Mesenchymal stem cell (in vitro differentiated cells and primary cell): Measurements from ENCODE around the gene TANC1.

ENCODE experiments used
- DNase-seq: peaks from one replicate; pipeline ENCODE4 v3.0.0-alpha.2; 2013
- H2AFZ ChIP-seq: one replicate; pipeline ENCODE4 v1.6.1; 2013; ENCODE audit warnings: low read depth, mild to moderate bottlenecking, control low read depth, inconsistent platforms, low read length, moderate library complexity
- H2AK5ac ChIP-seq: 2 replicates; pipeline ENCODE4 v1.6.1; 2013; ENCODE audit warnings: low read length, moderate library complexity, mild to moderate bottlenecking, inconsistent platforms; ENCODE audit not compliant: severe bottlenecking
- H2BK120ac ChIP-seq: one replicate; pipeline ENCODE4 v1.6.1; 2013; ENCODE audit warnings: low read depth, mild to moderate bottlenecking, inconsistent platforms, low read length, moderate library complexity
- H2BK12ac ChIP-seq, 2 experiments: one replicate each; pipeline ENCODE4 v1.6.1; 2013; ENCODE audit warnings: inconsistent platforms in 2 of 2, low read length in 2 of 2, mild to moderate bottlenecking in 2 of 2, moderate library complexity in 2 of 2, control low read depth in 1 of 2
- H2BK15ac ChIP-seq: one replicate; pipeline ENCODE4 v1.6.1; 2013; ENCODE audit warnings: mild to moderate bottlenecking, low read depth, inconsistent platforms; ENCODE audit not compliant: poor library complexity, severe bottlenecking
- H2BK5ac ChIP-seq: 2 replicates; pipeline ENCODE4 v1.6.1; 2013; ENCODE audit warnings: low read depth, mild to moderate bottlenecking, low read length, control low read depth, inconsistent platforms; ENCODE audit not compliant: poor library complexity, severe bottlenecking
- H3K14ac ChIP-seq, 2 experiments: one replicate each; pipeline ENCODE4 v1.6.1; 2013; ENCODE audit warnings: inconsistent platforms in 2 of 2, low read length in 2 of 2, control low read depth in 1 of 2, mild to moderate bottlenecking in 1 of 2, moderate library complexity in 1 of 2
- H3K18ac ChIP-seq, 2 experiments: one replicate each; pipeline ENCODE4 v1.6.1; 2013; ENCODE audit warnings: inconsistent platforms in 2 of 2, low read length in 2 of 2, control low read depth in 1 of 2, low read depth in 1 of 2, mild to moderate bottlenecking in 1 of 2
- H3K23ac ChIP-seq, 2 experiments: one replicate each; pipeline ENCODE4 v1.6.1; 2013; ENCODE audit warnings: inconsistent platforms in 2 of 2, low read length in 2 of 2, mild to moderate bottlenecking in 2 of 2, moderate library complexity in 2 of 2, control low read depth in 1 of 2
- H3K27ac ChIP-seq: 2 replicates; pipeline ENCODE4 v1.5.1; 2013; ENCODE audit warnings: mild to moderate bottlenecking, moderate library complexity, low read length, control low read depth, inconsistent platforms; ENCODE audit not compliant: poor library complexity, severe bottlenecking
- H3K27me3 ChIP-seq, 2 experiments: 2 replicates each; pipeline versions ENCODE4 v1.6.1 to v1.7.0; 2013; ENCODE audit warnings: low read length in 2 of 2, mild to moderate bottlenecking in 2 of 2, moderate library complexity in 2 of 2, control low read depth in 1 of 2, inconsistent platforms in 1 of 2; ENCODE audit not compliant: control insufficient read depth in 1 of 2, insufficient read depth in 1 of 2
- H3K36me3 ChIP-seq, 2 experiments: 2 replicates each; pipeline versions ENCODE4 v1.6.1 to v1.7.0; 2013; ENCODE audit warnings: low read length in 2 of 2, control low read depth in 1 of 2, inconsistent platforms in 1 of 2, low read depth in 1 of 2, mild to moderate bottlenecking in 1 of 2; ENCODE audit not compliant: insufficient read depth in 2 of 2, control insufficient read depth in 1 of 2
- H3K4ac ChIP-seq, 2 experiments: one replicate each; pipeline ENCODE4 v1.6.1; 2013; ENCODE audit warnings: inconsistent platforms in 2 of 2, low read length in 2 of 2, mild to moderate bottlenecking in 2 of 2, moderate library complexity in 2 of 2, control low read depth in 1 of 2, low read depth in 1 of 2
- H3K4me1 ChIP-seq: 2 replicates; pipeline ENCODE4 v1.6.1; 2013; ENCODE audit warnings: low read depth, low read length, control low read depth; ENCODE audit not compliant: control insufficient read depth, insufficient read depth
- H3K4me2 ChIP-seq: 2 replicates; pipeline ENCODE4 v1.6.1; 2013; ENCODE audit warnings: low read length, mild to moderate bottlenecking, inconsistent platforms; ENCODE audit not compliant: poor library complexity, severe bottlenecking
- H3K4me3 ChIP-seq, 2 experiments: 2 replicates each; pipeline versions ENCODE4 v1.5.1 to v1.7.0; 2013; ENCODE audit warnings: low read length in 2 of 2, mild to moderate bottlenecking in 2 of 2, control low read depth in 1 of 2, low read depth in 1 of 2; ENCODE audit not compliant: insufficient read depth in 1 of 2
- H3K79me1 ChIP-seq: replicated peaks from 2 replicates; pipeline ENCODE4 v1.6.1; 2013; ENCODE audit warnings: mild to moderate bottlenecking, control low read depth, low read length, inconsistent platforms; ENCODE audit not compliant: poor library complexity, severe bottlenecking
- H3K9ac ChIP-seq: 2 replicates; pipeline ENCODE4 v1.7.0; 2013; ENCODE audit warnings: mild to moderate bottlenecking, low read length, moderate library complexity
- H3K9me3 ChIP-seq: 2 replicates; pipeline ENCODE4 v1.7.0; 2013; ENCODE audit warnings: mild to moderate bottlenecking, low read length; ENCODE audit not compliant: control insufficient read depth
- H4K8ac ChIP-seq: one replicate; pipeline ENCODE4 v1.6.1; 2013; ENCODE audit warnings: inconsistent platforms, mild to moderate bottlenecking, low read length, moderate library complexity
- H4K91ac ChIP-seq: one replicate; pipeline ENCODE4 v1.6.1; 2013; ENCODE audit warnings: mild to moderate bottlenecking, low read length, inconsistent platforms
- WGBS: methylation state at CpG from one replicate; pipeline ENCODE4 v1.1.7; 2013; ENCODE audit warnings: mixed read lengths; 5-methylcytosine and 5-hydroxymethylcytosine counted together

Gene TANC1

DNA sequence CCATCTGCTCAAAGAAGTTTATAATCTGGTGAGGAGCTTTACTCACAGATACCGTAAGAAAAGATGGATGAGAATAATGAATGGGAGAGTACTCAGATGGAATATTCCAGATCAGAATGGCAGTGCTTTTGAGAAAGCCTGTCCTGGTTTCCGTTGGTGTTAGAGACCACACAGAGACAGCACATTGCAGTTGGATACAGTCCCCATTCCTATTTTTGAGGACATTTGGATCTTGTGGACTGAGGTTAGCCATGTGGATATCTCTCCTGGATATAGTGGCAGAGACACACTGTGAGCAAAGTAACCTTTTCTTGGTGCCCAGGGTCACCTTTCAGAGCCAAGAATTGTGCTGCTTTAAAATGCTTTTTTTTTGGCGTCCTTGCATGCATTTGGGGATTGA is 63.7 kb downstream of the TANC1 start:
- peak overlapping the region; percentile 20 to 59 for H2BK12ac ChIP-seq
- H3K4me3 ChIP-seq, result no peak overlapping the region
- H3K27me3 ChIP-seq, result no peaks in the 10 kb centered on the region
- no peak overlapping the region for H2BK120ac ChIP-seq
- 84% methylated on average over 2 of the region's 3 CpGs for WGBS
- H3K4me1 ChIP-seq, result peaks cover 14% of the 10 kb centered on the region
- H3K14ac ChIP-seq, result no peak overlapping the region
- peaks cover 20% of the 10 kb centered on the region for H3K79me1 ChIP-seq
- DNase-seq, result no peak
- H3K9me3 ChIP-seq, result no peaks in the 10 kb centered on the region
- no peak overlapping the region for H3K27ac ChIP-seq
- peaks cover 0 to 3% of the 10 kb centered on the region in 2 experiments for H3K36me3 ChIP-seq
- no peak overlapping the region for H3K23ac ChIP-seq
- no peak overlapping the region for H2AFZ ChIP-seq
- peak overlapping the region in 1 of 2 experiments; percentile 84 for H3K18ac ChIP-seq
- no peak overlapping the region for H2BK5ac ChIP-seq
- H3K4me2 ChIP-seq, result no peak overlapping the region
- H4K91ac ChIP-seq, result no peak overlapping the region
- H3K4ac ChIP-seq, result peak overlapping the region in 1 of 2 experiments; percentile 18
- H3K9ac ChIP-seq, result no peak overlapping the region
- H2BK15ac ChIP-seq, result no peak overlapping the region
- H4K8ac ChIP-seq, result no peak overlapping the region
- peak overlapping the region; percentile 13 for H2AK5ac ChIP-seq

- Histone ChIP-seq H3K14ac (no peak overlapping the region), H2BK120ac (no peak overlapping the region), H3K4me2 (no peak overlapping the region), H3K9me3 (no peaks in the 10 kb centered on the region), H2AFZ (no peak overlapping the region), H2BK5ac (no peak overlapping the region), H3K4me3 (no peak overlapping the region), H3K4ac (peak overlapping the region; percentile 39 to 58), H3K79me1 (peaks cover 20% of the 10 kb centered on the region), H3K23ac (no peak overlapping the region), H3K9ac (no peak overlapping the region), H3K18ac (no peak overlapping the region), H3K4me1 (peaks cover 14% of the 10 kb centered on the region), H4K91ac (no peak overlapping the region), H3K27me3 (no peaks in the 10 kb centered on the region), H3K36me3 (peaks cover 0 to 3% of the 10 kb centered on the region in 2 experiments), H2BK15ac (no peak overlapping the region), H3K27ac (no peak overlapping the region), H2BK12ac (peak overlapping the region in 1 of 2 experiments; percentile 20), H2AK5ac (no peak overlapping the region), H4K8ac (no peak overlapping the region)
- whole genome bisulfite sequencing, result 87% methylated on average over 2 of the region's 2 CpGs
- no peak for DNase-seq
Observed at GRCh38 chr2:159032580-159032979, 64.1 kb downstream of the TANC1 start.

DNA sequence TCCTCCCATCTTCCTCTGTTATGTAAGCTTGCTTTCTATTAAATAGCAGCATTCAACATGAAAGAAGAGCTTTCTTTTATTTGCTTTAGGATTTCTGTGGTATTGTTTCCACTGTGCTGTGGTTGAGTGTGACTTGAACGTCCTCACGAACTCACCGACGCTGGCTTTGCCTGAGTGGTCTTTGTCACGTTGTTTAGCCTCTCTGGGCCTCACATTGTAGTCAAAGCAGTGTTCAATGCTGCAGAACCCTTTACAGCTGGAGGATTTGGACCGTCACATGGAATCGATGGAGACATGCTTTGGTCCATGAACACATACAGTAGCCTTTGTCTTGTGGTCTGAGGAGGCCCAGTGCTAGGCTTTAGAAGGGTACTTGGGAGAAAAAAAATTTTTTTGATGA is 66.3 kb downstream of the TANC1 start:
- peak overlapping the region; percentile 50 for H4K91ac ChIP-seq
- H3K9ac ChIP-seq, result no peak overlapping the region
- H3K27ac ChIP-seq, result no peak overlapping the region
- peak overlapping the region in 1 of 2 experiments; percentile 3 for H3K18ac ChIP-seq
- no peak overlapping the region for H3K4me3 ChIP-seq
- no peak for DNase-seq
- peak overlapping the region; percentile 69 for H4K8ac ChIP-seq
- H2BK15ac ChIP-seq, result no peak overlapping the region
- no peak overlapping the region for H2AFZ ChIP-seq
- no peak overlapping the region for H2BK120ac ChIP-seq
- peak overlapping the region in 1 of 2 experiments; percentile 57 for H3K4ac ChIP-seq
- H2BK5ac ChIP-seq, result no peak overlapping the region
- no peaks in the 10 kb centered on the region for H3K36me3 ChIP-seq
- no peak overlapping the region for H3K14ac ChIP-seq
- H3K23ac ChIP-seq, result no peak overlapping the region
- peaks cover 14% of the 10 kb centered on the region for H3K4me1 ChIP-seq
- peaks cover 14% of the 10 kb centered on the region for H3K79me1 ChIP-seq
- peak overlapping the region in 1 of 2 experiments; percentile 1 for H2BK12ac ChIP-seq
- WGBS, result 92% methylated on average over 7 of the region's 7 CpGs
- H2AK5ac ChIP-seq, result no peak overlapping the region
- H3K9me3 ChIP-seq, result no peaks in the 10 kb centered on the region
- no peaks in the 10 kb centered on the region for H3K27me3 ChIP-seq
- no peak overlapping the region for H3K4me2 ChIP-seq

- no peak overlapping the region for H3K23ac ChIP-seq
- peak overlapping the region in 1 of 2 experiments; percentile 49 for H3K14ac ChIP-seq
- H3K9me3 ChIP-seq, result no peaks in the 10 kb centered on the region
- peaks cover 11% of the 10 kb centered on the region for H3K4me1 ChIP-seq
- peak overlapping the region; percentile 12 for H4K8ac ChIP-seq
- WGBS, result 76% methylated on average over 9 of the region's 10 CpGs
- H3K4ac ChIP-seq, result no peak overlapping the region
- H2BK12ac ChIP-seq, result no peak overlapping the region
- peaks cover 15% of the 10 kb centered on the region for H3K79me1 ChIP-seq
- H3K4me2 ChIP-seq, result no peak overlapping the region
- H3K27me3 ChIP-seq, result no peaks in the 10 kb centered on the region
- peaks cover 0 to under 1% of the 10 kb centered on the region in 2 experiments for H3K36me3 ChIP-seq
- no peak overlapping the region for H3K4me3 ChIP-seq
- H2AK5ac ChIP-seq, result no peak overlapping the region
- no peak overlapping the region for H2BK120ac ChIP-seq
- peak overlapping the region; percentile 49 for H3K27ac ChIP-seq
- no peak overlapping the region for H2BK15ac ChIP-seq
- no peak overlapping the region for H3K9ac ChIP-seq
- peak; percentile 59 for DNase-seq
- H4K91ac ChIP-seq, result no peak overlapping the region
- no peak overlapping the region for H2AFZ ChIP-seq
- no peak overlapping the region for H3K18ac ChIP-seq
- H2BK5ac ChIP-seq, result no peak overlapping the region
Observed at GRCh38 chr2:159035790-159036411, 67.5 kb downstream of the TANC1 start.
